GM23338 (cell line): ENCODE results near the gene DEDD2. TPM values are rescaled to one million over a fixed set of nuclear protein-coding genes. Genes with fewer than 3 reads are reported as not detected.

Experiments used
- ATAC-seq: fragments of 200-7000 bp; cut with Tn5 transposase; 3 replicates; pipeline ENCODE4 v1.9.1; 2020
- DNase-seq: peaks from one replicate; pipeline ENCODE4 v3.0.0-alpha.2; 2015; ENCODE audit warnings: low spot score
- H2AFZ ChIP-seq: fragments of 200-600 bp; sonication (generic); 2 replicates; pipeline ENCODE4 v1.8.0; 2016; ENCODE audit warnings: antibody characterized with exemption, mild to moderate bottlenecking, moderate library complexity
- H3F3A ChIP-seq: fragments of 200-600 bp; sonication (generic); replicated peaks from 2 replicates; pipeline ENCODE4 v1.8.0; 2017; ENCODE audit warnings: antibody characterized with exemption, mixed run types, low read depth
- H3K27ac ChIP-seq: fragments of 200-600 bp; sonication (generic); 2 replicates; pipeline ENCODE4 v1.6.1; 2016; ENCODE audit warnings: low read depth
- H3K27me3 ChIP-seq: fragments of 200-600 bp; sonication (generic); 2 replicates; pipeline ENCODE4 v1.8.0; 2016; ENCODE audit warnings: mild to moderate bottlenecking, mixed run types, moderate library complexity; ENCODE audit not compliant: insufficient read depth
- H3K36me3 ChIP-seq: fragments of 200-600 bp; sonication (generic); 2 replicates; pipeline ENCODE4 v1.8.0; 2016; ENCODE audit warnings: mild to moderate bottlenecking; ENCODE audit not compliant: insufficient read depth
- H3K4me1 ChIP-seq: fragments of 200-600 bp; sonication (generic); 2 replicates; pipeline ENCODE4 v1.8.0; 2016; ENCODE audit warnings: mild to moderate bottlenecking, moderate library complexity; ENCODE audit not compliant: insufficient read depth
- H3K4me2 ChIP-seq: fragments of 200-600 bp; sonication (generic); 2 replicates; pipeline ENCODE4 v1.7.1; 2017; ENCODE audit warnings: mixed run types
- H3K4me3 ChIP-seq: fragments of 200-600 bp; sonication (generic); 2 replicates; pipeline ENCODE4 v1.6.1; 2016; ENCODE audit warnings: mixed run types
- H3K79me2 ChIP-seq: fragments of 200-600 bp; sonication (generic); replicated peaks from 2 replicates; pipeline ENCODE4 v1.8.0; 2017; ENCODE audit warnings: mild to moderate bottlenecking; ENCODE audit not compliant: insufficient read depth
- H3K9me2 ChIP-seq: fragments of 200-600 bp; sonication (generic); 2 replicates; pipeline ENCODE4 v1.8.0; 2017; ENCODE audit not compliant: insufficient read depth
- H4K20me1 ChIP-seq: fragments of 200-600 bp; sonication (generic); replicated peaks from 2 replicates; pipeline ENCODE4 v1.8.0; 2017; ENCODE audit warnings: mild to moderate bottlenecking; ENCODE audit not compliant: insufficient read depth
- H3K27ac Mint-ChIP-seq: 2 replicates; pipeline ENCODE4 v1.8.0; 2020; ENCODE audit warnings: inconsistent platforms, mild to moderate bottlenecking, moderate library complexity, mixed read lengths
- H3K27me3 Mint-ChIP-seq: 3 replicates; pipeline ENCODE4 v1.8.0; 2022; ENCODE audit warnings: low read depth, mild to moderate bottlenecking, moderate library complexity, mixed read lengths, inconsistent platforms; ENCODE audit not compliant: insufficient read depth, poor library complexity
- H3K36me3 Mint-ChIP-seq: 3 replicates; pipeline ENCODE4 v1.8.0; 2021; ENCODE audit warnings: low read depth, mild to moderate bottlenecking, inconsistent platforms, moderate library complexity, mixed read lengths
- H3K4me1 Mint-ChIP-seq: 3 replicates; pipeline ENCODE4 v1.8.0; 2020; ENCODE audit warnings: mild to moderate bottlenecking, inconsistent platforms, mixed read lengths
- H3K4me3 Mint-ChIP-seq: 3 replicates; pipeline ENCODE4 v1.8.0; 2021; ENCODE audit warnings: moderate library complexity, mild to moderate bottlenecking, inconsistent platforms, mixed read lengths
- H3K9me3 Mint-ChIP-seq: 3 replicates; pipeline ENCODE4 v1.8.0; 2020; ENCODE audit warnings: moderate library complexity, mild to moderate bottlenecking, inconsistent platforms, mixed read lengths
- CREB1 ChIP-seq: fragments of 250-450 bp; sonication (Bioruptor Pico); IDR thresholded peaks from 2 replicates; pipeline ENCODE4 v1.5.0; 2020; ENCODE audit warnings: low read depth, mild to moderate bottlenecking, moderate library complexity
- ETS1 ChIP-seq: IDR thresholded peaks from 2 replicates; pipeline ENCODE4 v1.6.1; 2016; ENCODE audit warnings: antibody characterized with exemption
- EZH2 ChIP-seq: fragments of 200-600 bp; sonication (generic); IDR thresholded peaks from one replicate; pipeline ENCODE4 v1.8.0; 2017; ENCODE audit warnings: antibody characterized with exemption, mild to moderate bottlenecking, low read depth; ENCODE audit not compliant: unreplicated experiment
- EZH2phosphoT487 ChIP-seq: fragments of 200-600 bp; sonication (generic); IDR thresholded peaks from one replicate; pipeline ENCODE4 v1.8.1; 2018; ENCODE audit warnings: antibody characterized with exemption; ENCODE audit not compliant: unreplicated experiment
- JUNB ChIP-seq: IDR thresholded peaks from one replicate; pipeline ENCODE4 v1.6.1; 2016; ENCODE audit warnings: antibody characterized with exemption; ENCODE audit not compliant: unreplicated experiment
- NANOG ChIP-seq: IDR thresholded peaks from 2 replicates; pipeline ENCODE4 v1.6.1; 2016; ENCODE audit warnings: antibody characterized with exemption, borderline replicate concordance
- POLR2AphosphoS5 ChIP-seq: IDR thresholded peaks from 2 replicates; pipeline ENCODE4 v1.6.1; 2016; ENCODE audit warnings: antibody characterized with exemption, low read depth
- STAT1 ChIP-seq: IDR thresholded peaks from one replicate; pipeline ENCODE4 v1.6.1; 2016; ENCODE audit warnings: antibody characterized with exemption; ENCODE audit not compliant: unreplicated experiment
- ZNF114 ChIP-seq: fragments of 250-450 bp; sonication (Bioruptor Pico); IDR thresholded peaks from 2 replicates; pipeline ENCODE4 v1.5.0; 2020; ENCODE audit warnings: mild to moderate bottlenecking, moderate library complexity
- ZNF331 ChIP-seq: fragments of 250-450 bp; sonication (Bioruptor Pico); IDR thresholded peaks from 2 replicates; pipeline ENCODE4 v1.5.0; 2020; ENCODE audit warnings: low read depth, mild to moderate bottlenecking, moderate library complexity
- polyA plus RNA-seq: library from polyadenylated mRNA; unstranded; fragments of >200 nt; fragmentation: Nextera tagmentation; extraction: Ambion mirVana; gene quantifications from 2 replicates; pipeline ENCODE4 v1.2.1, GENCODE V29; 2016
- total RNA-seq: library from RNA; depleted of rRNA; stranded (reverse); fragments of >200 nt; shearing (Covaris generic); gene quantifications from 2 replicates; pipeline ENCODE4 v1.2.3, GENCODE V29; 2014
- TF ChIP-seq, protein P1 (sequence below), 2 experiments: fragments of 200-600 bp in 1 of 2; sonication (generic) in 1 of 2; conservative IDR thresholded peaks; 2 replicates each; pipeline versions ENCODE4 v1.5.1 to v1.6.1; 2016 to 2017; ENCODE audit warnings: antibody characterized with exemption in 2 of 2, low read depth in 2 of 2, mild to moderate bottlenecking in 2 of 2, moderate library complexity in 1 of 2
- TF ChIP-seq, protein P2 (sequence below): fragments of 250-450 bp; sonication (Bioruptor Pico); IDR thresholded peaks from 2 replicates; pipeline ENCODE4 v1.5.0; 2020; ENCODE audit warnings: mild to moderate bottlenecking, moderate library complexity
- TF ChIP-seq, protein P3 (sequence below): IDR thresholded peaks from one replicate; pipeline ENCODE4 v1.6.1; 2018; ENCODE audit warnings: antibody characterized with exemption; ENCODE audit not compliant: unreplicated experiment

The DEDD2 gene
- total and polyA plus RNA-seq, 2 experiments from 2014 or later = 23.4 to 63.0 TPM

- Mint-ChIP-seq H3K9me3 (no peaks in the 10 kb centered on the region), H3K4me1 (peaks cover 2% of the 10 kb centered on the region; the same call in 2 of the 3 replicates), H3K27ac (no peak overlapping the region), H3K36me3 (no peaks in the 10 kb centered on the region), H3K27me3 (peaks cover 8% of the 10 kb centered on the region), H3K4me3 (no peak overlapping the region)
- no peaks in the 10 kb centered on the region for H3K36me3 ChIP-seq
- no peaks in the 10 kb centered on the region for H4K20me1 ChIP-seq
- H3K27me3 ChIP-seq = no peaks in the 10 kb centered on the region
- TF ChIP-seq, protein P1, sequence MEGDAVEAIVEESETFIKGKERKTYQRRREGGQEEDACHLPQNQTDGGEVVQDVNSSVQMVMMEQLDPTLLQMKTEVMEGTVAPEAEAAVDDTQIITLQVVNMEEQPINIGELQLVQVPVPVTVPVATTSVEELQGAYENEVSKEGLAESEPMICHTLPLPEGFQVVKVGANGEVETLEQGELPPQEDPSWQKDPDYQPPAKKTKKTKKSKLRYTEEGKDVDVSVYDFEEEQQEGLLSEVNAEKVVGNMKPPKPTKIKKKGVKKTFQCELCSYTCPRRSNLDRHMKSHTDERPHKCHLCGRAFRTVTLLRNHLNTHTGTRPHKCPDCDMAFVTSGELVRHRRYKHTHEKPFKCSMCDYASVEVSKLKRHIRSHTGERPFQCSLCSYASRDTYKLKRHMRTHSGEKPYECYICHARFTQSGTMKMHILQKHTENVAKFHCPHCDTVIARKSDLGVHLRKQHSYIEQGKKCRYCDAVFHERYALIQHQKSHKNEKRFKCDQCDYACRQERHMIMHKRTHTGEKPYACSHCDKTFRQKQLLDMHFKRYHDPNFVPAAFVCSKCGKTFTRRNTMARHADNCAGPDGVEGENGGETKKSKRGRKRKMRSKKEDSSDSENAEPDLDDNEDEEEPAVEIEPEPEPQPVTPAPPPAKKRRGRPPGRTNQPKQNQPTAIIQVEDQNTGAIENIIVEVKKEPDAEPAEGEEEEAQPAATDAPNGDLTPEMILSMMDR (conservative IDR thresholded peaks at IDR 0.05; ENCODE audit: low read depth in 2 of 2) = no peak
- TF ChIP-seq STAT1 = no peak
- TF ChIP-seq POLR2AphosphoS5 = no peak
- TF ChIP-seq ZNF331 = no peak
- no peak for TF ChIP-seq NANOG
- no peak for TF ChIP-seq ETS1
- TF ChIP-seq, protein P2, sequence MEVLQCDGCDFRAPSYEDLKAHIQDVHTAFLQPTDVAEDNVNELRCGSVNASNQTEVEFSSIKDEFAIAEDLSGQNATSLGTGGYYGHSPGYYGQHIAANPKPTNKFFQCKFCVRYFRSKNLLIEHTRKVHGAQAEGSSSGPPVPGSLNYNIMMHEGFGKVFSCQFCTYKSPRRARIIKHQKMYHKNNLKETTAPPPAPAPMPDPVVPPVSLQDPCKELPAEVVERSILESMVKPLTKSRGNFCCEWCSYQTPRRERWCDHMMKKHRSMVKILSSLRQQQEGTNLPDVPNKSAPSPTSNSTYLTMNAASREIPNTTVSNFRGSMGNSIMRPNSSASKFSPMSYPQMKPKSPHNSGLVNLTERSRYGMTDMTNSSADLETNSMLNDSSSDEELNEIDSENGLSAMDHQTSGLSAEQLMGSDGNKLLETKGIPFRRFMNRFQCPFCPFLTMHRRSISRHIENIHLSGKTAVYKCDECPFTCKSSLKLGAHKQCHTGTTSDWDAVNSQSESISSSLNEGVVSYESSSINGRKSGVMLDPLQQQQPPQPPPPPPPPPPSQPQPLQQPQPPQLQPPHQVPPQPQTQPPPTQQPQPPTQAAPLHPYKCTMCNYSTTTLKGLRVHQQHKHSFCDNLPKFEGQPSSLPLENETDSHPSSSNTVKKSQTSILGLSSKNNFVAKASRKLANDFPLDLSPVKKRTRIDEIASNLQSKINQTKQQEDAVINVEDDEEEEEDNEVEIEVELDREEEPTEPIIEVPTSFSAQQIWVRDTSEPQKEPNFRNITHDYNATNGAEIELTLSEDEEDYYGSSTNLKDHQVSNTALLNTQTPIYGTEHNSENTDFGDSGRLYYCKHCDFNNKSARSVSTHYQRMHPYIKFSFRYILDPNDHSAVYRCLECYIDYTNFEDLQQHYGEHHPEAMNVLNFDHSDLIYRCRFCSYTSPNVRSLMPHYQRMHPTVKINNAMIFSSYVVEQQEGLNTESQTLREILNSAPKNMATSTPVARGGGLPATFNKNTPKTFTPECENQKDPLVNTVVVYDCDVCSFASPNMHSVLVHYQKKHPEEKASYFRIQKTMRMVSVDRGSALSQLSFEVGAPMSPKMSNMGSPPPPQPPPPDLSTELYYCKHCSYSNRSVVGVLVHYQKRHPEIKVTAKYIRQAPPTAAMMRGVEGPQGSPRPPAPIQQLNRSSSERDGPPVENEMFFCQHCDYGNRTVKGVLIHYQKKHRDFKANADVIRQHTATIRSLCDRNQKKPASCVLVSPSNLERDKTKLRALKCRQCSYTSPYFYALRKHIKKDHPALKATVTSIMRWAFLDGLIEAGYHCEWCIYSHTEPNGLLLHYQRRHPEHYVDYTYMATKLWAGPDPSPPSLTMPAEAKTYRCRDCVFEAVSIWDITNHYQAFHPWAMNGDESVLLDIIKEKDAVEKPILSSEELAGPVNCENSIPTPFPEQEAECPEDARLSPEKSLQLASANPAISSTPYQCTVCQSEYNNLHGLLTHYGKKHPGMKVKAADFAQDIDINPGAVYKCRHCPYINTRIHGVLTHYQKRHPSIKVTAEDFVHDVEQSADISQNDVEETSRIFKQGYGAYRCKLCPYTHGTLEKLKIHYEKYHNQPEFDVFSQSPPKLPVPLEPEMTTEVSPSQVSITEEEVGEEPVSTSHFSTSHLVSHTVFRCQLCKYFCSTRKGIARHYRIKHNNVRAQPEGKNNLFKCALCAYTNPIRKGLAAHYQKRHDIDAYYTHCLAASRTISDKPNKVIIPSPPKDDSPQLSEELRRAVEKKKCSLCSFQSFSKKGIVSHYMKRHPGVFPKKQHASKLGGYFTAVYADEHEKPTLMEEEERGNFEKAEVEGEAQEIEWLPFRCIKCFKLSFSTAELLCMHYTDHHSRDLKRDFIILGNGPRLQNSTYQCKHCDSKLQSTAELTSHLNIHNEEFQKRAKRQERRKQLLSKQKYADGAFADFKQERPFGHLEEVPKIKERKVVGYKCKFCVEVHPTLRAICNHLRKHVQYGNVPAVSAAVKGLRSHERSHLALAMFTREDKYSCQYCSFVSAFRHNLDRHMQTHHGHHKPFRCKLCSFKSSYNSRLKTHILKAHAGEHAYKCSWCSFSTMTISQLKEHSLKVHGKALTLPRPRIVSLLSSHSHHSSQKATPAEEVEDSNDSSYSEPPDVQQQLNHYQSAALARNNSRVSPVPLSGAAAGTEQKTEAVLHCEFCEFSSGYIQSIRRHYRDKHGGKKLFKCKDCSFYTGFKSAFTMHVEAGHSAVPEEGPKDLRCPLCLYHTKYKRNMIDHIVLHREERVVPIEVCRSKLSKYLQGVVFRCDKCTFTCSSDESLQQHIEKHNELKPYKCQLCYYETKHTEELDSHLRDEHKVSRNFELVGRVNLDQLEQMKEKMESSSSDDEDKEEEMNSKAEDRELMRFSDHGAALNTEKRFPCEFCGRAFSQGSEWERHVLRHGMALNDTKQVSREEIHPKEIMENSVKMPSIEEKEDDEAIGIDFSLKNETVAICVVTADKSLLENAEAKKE = no peak
- TF ChIP-seq, protein P3, sequence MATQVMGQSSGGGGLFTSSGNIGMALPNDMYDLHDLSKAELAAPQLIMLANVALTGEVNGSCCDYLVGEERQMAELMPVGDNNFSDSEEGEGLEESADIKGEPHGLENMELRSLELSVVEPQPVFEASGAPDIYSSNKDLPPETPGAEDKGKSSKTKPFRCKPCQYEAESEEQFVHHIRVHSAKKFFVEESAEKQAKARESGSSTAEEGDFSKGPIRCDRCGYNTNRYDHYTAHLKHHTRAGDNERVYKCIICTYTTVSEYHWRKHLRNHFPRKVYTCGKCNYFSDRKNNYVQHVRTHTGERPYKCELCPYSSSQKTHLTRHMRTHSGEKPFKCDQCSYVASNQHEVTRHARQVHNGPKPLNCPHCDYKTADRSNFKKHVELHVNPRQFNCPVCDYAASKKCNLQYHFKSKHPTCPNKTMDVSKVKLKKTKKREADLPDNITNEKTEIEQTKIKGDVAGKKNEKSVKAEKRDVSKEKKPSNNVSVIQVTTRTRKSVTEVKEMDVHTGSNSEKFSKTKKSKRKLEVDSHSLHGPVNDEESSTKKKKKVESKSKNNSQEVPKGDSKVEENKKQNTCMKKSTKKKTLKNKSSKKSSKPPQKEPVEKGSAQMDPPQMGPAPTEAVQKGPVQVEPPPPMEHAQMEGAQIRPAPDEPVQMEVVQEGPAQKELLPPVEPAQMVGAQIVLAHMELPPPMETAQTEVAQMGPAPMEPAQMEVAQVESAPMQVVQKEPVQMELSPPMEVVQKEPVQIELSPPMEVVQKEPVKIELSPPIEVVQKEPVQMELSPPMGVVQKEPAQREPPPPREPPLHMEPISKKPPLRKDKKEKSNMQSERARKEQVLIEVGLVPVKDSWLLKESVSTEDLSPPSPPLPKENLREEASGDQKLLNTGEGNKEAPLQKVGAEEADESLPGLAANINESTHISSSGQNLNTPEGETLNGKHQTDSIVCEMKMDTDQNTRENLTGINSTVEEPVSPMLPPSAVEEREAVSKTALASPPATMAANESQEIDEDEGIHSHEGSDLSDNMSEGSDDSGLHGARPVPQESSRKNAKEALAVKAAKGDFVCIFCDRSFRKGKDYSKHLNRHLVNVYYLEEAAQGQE = no peak
- TF ChIP-seq ZNF114 (CRISPR knock-in tag) = no peak
- TF ChIP-seq EZH2phosphoT487 = no peak
- no peak for TF ChIP-seq EZH2
- TF ChIP-seq CREB1 = no peak
- TF ChIP-seq JUNB = no peak
- no peak overlapping the region for H2AFZ ChIP-seq
- no peaks in the 10 kb centered on the region for H3K79me2 ChIP-seq
- DNase-seq (no peak), ATAC-seq (no peak)
- H3F3A ChIP-seq = no peaks in the 10 kb centered on the region
- H3K4me3 ChIP-seq = no peak overlapping the region
- H3K4me2 ChIP-seq = no peak overlapping the region
- H3K9me2 ChIP-seq = no peaks in the 10 kb centered on the region
- no peak overlapping the region for H3K27ac ChIP-seq
- H3K4me1 ChIP-seq = no peaks in the 10 kb centered on the region
Measured at GRCh38 chr19:42161616-42162263, 55.7 kb downstream of the DEDD2 start.
